ENCODE measurements around the gene MLH1.

GRCh38 chr3:37050282-37050681 is 57.0 kb downstream of the MLH1 start:
- TF ChIP-seq, protein P1, sequence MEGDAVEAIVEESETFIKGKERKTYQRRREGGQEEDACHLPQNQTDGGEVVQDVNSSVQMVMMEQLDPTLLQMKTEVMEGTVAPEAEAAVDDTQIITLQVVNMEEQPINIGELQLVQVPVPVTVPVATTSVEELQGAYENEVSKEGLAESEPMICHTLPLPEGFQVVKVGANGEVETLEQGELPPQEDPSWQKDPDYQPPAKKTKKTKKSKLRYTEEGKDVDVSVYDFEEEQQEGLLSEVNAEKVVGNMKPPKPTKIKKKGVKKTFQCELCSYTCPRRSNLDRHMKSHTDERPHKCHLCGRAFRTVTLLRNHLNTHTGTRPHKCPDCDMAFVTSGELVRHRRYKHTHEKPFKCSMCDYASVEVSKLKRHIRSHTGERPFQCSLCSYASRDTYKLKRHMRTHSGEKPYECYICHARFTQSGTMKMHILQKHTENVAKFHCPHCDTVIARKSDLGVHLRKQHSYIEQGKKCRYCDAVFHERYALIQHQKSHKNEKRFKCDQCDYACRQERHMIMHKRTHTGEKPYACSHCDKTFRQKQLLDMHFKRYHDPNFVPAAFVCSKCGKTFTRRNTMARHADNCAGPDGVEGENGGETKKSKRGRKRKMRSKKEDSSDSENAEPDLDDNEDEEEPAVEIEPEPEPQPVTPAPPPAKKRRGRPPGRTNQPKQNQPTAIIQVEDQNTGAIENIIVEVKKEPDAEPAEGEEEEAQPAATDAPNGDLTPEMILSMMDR (IDR thresholded peaks at IDR 0.05), result no peak
- TF ChIP-seq EP300 (IDR thresholded peaks at IDR 0.05), result no peak
